ENCODE measurements around the gene GLI3.

- TF ChIP-seq CTCF (IDR thresholded peaks at IDR 0.05) (no peak), POLR2AphosphoS5 (IDR thresholded peaks at IDR 0.05) (no peak)
Observed at GRCh38 chr7:42100156-42100508, 136.9 kb downstream of the GLI3 start.

Measured in suprapubic skin (tissue), 3 donors.